Activated CD4-positive, alpha-beta T cell treated with anti-CD3 and anti-CD28 coated beads, Interleukin-2, amount 10 ng/mL, durations not matched to agents 24 days and 14 days (primary cell): Measurements from ENCODE around the gene IKBIP. TPM values are rescaled to one million over a fixed set of nuclear protein-coding genes. Genes with fewer than 3 reads are reported as not detected.
"Not testable (repeated sequence)": the region's sequence is repeated elsewhere in the genome, so short reads cannot be mapped to it uniquely, and the experiment has no call there.

Experiments
- DNase-seq: peaks from one replicate; pipeline ENCODE4 v3.0.0; 2022
- H3K27ac Mint-ChIP-seq: one replicate; pipeline ENCODE4 v1.8.0; 2022; ENCODE audit warnings: mild to moderate bottlenecking, mixed read lengths
- H3K27me3 Mint-ChIP-seq: one replicate; pipeline ENCODE4 v1.8.0; 2022; ENCODE audit warnings: mixed read lengths
- H3K36me3 Mint-ChIP-seq: one replicate; pipeline ENCODE4 v1.8.0; 2022; ENCODE audit warnings: low read depth, mild to moderate bottlenecking, mixed read lengths
- H3K4me1 Mint-ChIP-seq: one replicate; pipeline ENCODE4 v1.8.0; 2021; ENCODE audit warnings: mixed read lengths
- H3K4me3 Mint-ChIP-seq: one replicate; pipeline ENCODE4 v1.8.0; 2022; ENCODE audit warnings: mild to moderate bottlenecking, moderate library complexity, mixed read lengths
- H3K9me3 Mint-ChIP-seq: one replicate; pipeline ENCODE4 v1.8.0; 2021; ENCODE audit warnings: mixed read lengths
- intact Hi-C: fragments of 100-400 bp; cut with micrococcal nuclease; formaldehyde crosslinking; loops from one replicate; pipeline ENCODE4 v1.15.1; 2023
- total RNA-seq: library from RNA; stranded (reverse); gene quantifications from 2 replicates; pipeline ENCODE4 v1.2.3, GENCODE V29; 2022

Gene IKBIP
- total RNA-seq, 1 donor from 2014 or later = 36.9 TPM

DNA sequence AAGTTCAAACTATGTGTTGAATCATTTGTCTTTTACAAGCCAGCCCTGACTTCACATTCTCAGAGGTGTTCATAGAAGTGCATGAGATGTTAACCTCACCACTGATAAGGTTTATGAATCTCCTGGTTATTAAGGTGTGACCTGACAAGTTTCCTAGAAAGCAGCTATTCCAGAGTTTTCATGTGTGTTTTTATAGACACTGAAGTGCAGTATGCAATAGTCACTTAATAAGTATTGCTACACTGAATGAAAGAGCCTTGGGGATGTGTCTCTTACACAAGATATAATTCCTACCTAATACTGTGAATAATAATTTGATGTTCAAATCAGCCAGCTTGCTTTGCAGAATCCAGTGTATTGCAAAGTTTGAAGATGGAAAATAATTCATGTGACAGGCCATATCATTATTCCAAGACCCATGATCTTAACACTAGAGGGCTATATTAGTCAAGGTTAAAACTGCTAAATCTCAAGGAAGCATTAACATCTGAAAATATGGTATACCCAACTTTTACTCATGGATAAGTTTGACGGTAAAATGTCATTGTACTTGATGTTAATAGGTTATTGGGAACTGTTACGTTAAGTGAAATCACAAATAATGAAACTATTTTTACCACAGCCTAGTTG is 38.1 kb downstream of the IKBIP start:
- H3K9me3 Mint-ChIP-seq = no peaks in the 10 kb centered on the region
- no peak overlapping the region for H3K27ac Mint-ChIP-seq
- H3K4me1 Mint-ChIP-seq = peaks cover 5% of the 10 kb centered on the region
- DNase-seq = no peak
- no peaks in the 10 kb centered on the region for H3K27me3 Mint-ChIP-seq
- intact Hi-C loops = no loop called here
- H3K4me3 Mint-ChIP-seq = no peak overlapping the region
- H3K36me3 Mint-ChIP-seq = peaks cover 21% of the 10 kb centered on the region

DNA sequence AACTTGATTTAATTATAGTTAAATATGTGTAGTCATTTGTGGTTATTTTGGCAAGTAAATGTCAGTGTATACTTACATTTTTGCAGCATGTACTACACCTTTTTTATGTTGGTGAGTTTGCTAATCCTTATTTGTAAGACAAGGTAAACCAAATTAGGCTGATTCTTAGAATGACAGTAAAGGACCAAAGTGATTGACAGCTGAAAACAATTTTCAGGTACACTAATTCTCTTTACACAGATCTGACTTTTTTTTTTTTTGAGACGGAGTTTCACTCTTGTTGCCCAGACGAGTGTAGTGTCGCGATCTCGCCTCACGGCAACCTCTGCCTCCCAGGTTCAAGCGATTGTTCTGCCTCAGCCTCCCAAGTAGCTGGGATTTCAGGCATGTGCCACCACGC is 42.7 kb downstream of the IKBIP start:
- Mint-ChIP-seq H3K4me3 (no peak overlapping the region), H3K9me3 (no peaks in the 10 kb centered on the region), H3K36me3 (peaks cover 59% of the 10 kb centered on the region), H3K4me1 (peaks cover 8% of the 10 kb centered on the region), H3K27ac (no peak overlapping the region), H3K27me3 (no peaks in the 10 kb centered on the region)
- intact Hi-C loops = no loop called here
- no peak for DNase-seq

DNA sequence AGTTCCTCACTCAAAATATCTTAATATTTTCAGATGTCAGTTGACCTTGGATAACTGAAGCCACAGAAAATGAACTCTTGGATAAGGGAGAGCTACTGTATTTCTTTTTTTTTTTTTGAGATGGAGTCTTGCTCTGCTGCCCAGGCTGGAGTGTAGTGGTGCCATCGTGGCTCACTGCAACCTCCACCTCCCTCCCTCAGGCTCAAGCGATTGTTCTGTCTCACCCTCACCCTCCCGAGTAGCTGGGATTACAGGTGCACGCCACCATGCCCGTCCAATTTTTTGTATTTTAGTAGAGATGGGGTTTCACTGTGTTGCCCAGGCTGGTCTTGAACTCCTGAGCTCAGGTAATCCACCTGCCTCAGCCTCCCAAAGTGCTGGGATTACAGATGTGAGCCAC is 47.3 kb downstream of the IKBIP start:
- H3K9me3 Mint-ChIP-seq, H3K4me3 Mint-ChIP-seq, H3K27ac Mint-ChIP-seq, DNase-seq, H3K27me3 Mint-ChIP-seq, intact Hi-C loops: not testable (repeated sequence)
- H3K36me3 Mint-ChIP-seq = peaks cover 71% of the 10 kb centered on the region
- peaks cover 24% of the 10 kb centered on the region for H3K4me1 Mint-ChIP-seq

DNA sequence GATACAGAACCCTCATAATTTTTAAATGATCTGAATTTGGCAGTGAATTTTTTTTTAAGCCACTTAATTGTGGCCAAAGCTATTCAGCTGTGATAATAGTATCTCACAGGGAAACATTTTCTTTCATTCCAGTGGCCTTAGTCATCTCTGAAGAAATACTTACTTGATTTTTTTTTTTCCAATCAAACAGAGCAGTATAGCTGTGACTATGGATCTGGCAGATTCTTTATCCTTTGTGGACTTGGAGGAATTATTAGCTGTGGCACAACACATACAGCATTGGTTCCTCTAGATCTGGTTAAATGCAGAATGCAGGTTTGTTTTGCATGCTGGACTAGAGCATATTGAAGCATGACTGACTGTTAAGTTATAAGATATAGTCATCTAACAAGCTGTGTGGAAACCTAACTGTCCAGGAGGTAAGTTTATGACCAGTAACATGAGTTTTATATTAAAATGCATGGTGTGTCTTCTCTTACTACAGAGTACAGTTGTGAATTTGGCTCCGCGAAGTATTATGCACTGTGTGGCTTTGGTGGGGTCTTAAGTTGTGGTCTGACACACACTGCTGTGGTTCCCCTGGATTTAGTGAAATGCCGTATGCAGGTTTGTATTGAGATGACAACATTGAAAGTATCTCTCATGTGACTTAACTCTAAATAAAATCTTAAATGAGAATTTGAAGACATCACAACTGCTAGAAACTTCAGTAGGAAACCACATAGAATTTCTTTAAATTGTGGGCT is 49.2 kb downstream of the IKBIP start:
- Mint-ChIP-seq H3K27ac (peak overlapping the region; percentile 99), H3K4me1 (peaks cover 21% of the 10 kb centered on the region), H3K4me3 (peak overlapping the region; percentile 98), H3K27me3 (peaks cover 1% of the 10 kb centered on the region), H3K36me3 (peaks cover 58% of the 10 kb centered on the region), H3K9me3 (no peaks in the 10 kb centered on the region)
- intact Hi-C loops = loop anchor here (2.0 kb wide), 1 partner anchor 145 kb away; no protein-coding TSS in a partner anchor
- DNase-seq = peak; percentile 63

DNA sequence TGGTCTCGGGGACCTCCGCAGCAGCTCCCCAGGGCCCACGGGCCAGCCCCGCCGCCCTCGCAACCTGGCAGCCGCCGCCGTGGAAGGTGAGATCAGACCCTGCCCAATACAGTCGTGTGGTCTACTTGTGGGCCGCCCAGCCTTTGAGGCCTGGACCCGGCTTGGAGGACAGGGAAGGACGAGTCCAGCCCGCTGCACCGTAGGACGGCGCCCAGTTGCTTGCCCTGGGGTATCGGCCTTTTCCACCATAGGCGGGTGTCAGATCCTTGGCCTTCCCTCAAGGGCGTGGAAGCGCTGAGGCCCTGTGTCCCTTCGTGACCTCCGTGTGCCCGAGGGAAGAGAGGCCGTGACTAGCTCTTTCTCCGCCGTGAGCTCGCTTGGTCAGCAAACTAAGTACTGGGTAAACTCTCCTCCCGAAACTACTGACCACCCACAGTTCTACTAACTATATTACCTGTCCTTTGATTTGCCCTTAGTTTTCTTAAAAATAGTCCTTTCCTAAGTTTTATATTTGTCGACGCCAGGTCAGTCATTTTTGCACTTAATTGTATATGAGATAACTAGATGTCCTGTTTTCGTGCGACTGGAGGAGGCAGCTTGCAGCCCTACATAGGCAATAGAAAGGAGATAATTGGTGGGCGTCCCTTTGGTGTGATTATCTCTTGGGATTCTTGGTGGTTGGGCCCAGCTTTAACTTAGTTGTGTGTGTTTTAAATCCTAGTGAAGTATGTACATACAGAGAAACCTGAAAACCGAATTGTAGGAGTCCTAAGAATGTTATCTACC is 50.3 kb downstream of the IKBIP start:
- H3K36me3 Mint-ChIP-seq = peaks cover 49% of the 10 kb centered on the region
- no peaks in the 10 kb centered on the region for H3K9me3 Mint-ChIP-seq
- H3K4me3 Mint-ChIP-seq = peak overlapping the region; percentile 98
- intact Hi-C loops = loop anchor here (2.0 to 5.0 kb wide), 2 partner anchors 62 to 147 kb away; no protein-coding TSS in a partner anchor
- H3K27me3 Mint-ChIP-seq = peaks cover 1% of the 10 kb centered on the region
- H3K4me1 Mint-ChIP-seq = peaks cover 19% of the 10 kb centered on the region
- peak overlapping the region; percentile 99 for H3K27ac Mint-ChIP-seq
- DNase-seq = peak; percentile 66

DNA sequence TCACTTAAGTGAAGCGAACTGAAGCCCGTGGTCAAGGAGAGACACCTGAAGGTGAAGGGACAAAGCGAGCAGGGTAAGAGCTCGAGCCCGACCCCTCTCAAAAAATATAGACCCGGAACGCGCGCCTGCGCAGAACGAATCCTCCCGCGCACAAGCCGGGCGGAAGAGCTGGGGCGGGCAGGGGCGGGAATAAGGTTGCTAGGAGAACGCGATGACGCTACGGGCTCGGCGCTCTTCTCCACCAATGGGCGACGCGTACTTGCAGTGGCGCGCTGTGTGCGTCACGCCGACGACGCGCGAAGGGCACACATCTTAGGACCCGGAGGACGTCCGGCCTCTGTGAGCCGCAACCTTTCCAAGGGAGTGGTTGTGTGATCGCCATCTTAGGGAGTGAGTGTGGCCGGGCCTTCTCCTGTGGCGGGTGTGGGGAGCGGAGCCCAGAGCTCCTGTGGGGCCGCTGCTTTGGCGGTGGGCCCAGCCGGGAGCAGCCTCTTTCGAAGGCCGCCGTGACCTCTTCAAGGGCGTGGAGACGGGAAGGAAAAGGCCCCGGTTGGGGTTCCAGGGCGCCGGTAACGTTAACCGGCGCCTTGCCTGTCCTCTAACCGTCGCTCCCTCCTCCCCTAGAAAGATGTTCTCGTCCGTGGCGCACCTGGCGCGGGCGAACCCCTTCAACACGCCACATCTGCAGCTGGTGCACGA is 51.1 kb downstream of the IKBIP start, which contains the start of gene SLC25A3:
Gene SLC25A3 (plus strand): TSS at position 336 of the 699 bp plus-strand sequence. CDS start 293 bp downstream, at position 629.
- DNase-seq = peak; percentile 98
- Mint-ChIP-seq H3K36me3 (peaks cover 43% of the 10 kb centered on the region), H3K4me1 (peaks cover 19% of the 10 kb centered on the region), H3K27ac (peak within 1 kb of the TSS; percentile 99), H3K4me3 (peak within 1 kb of the TSS; percentile 98), H3K9me3 (no peaks in the 10 kb centered on the region), H3K27me3 (peaks cover 1% of the 10 kb centered on the region)
- intact Hi-C loops = loop anchor here (1.0 to 5.0 kb wide), 6 partner anchors 27 to 147 kb away; partner anchors contain the start of genes IKBIP and TMPO

DNA sequence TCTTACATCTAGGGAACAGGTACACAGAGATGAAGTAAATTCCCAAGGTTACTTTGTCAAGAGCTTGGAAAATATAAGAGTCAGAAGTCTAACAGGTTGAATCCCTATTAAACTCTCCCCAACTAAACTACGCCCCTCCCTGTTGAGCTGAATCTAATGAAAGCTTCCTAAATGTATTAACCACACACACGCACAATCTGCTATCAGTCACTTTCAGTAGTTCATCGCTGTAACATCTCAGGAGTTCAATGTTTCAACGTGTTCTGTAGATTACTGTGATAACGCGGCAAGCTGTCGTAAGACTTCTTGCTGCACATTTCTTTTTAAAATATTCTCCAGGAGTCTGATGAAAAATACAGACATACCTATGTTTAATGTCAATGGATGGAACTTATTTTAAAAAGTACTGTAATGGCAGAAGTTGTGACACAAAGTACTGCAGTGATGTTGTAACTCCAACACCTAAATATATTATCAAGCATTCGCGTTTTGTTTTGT is 51.7 kb downstream of the IKBIP start:
- Mint-ChIP-seq H3K9me3 (no peaks in the 10 kb centered on the region), H3K4me3 (peak overlapping the region; percentile 98), H3K4me1 (peaks cover 16% of the 10 kb centered on the region), H3K27ac (peak overlapping the region; percentile 99), H3K36me3 (peaks cover 37% of the 10 kb centered on the region), H3K27me3 (peaks cover 1% of the 10 kb centered on the region)
- DNase-seq = peak; percentile 72
- intact Hi-C loops = loop anchor here (1.0 to 5.0 kb wide), 5 partner anchors 26 to 90 kb away; partner anchors contain the start of genes IKBIP and TMPO

DNA sequence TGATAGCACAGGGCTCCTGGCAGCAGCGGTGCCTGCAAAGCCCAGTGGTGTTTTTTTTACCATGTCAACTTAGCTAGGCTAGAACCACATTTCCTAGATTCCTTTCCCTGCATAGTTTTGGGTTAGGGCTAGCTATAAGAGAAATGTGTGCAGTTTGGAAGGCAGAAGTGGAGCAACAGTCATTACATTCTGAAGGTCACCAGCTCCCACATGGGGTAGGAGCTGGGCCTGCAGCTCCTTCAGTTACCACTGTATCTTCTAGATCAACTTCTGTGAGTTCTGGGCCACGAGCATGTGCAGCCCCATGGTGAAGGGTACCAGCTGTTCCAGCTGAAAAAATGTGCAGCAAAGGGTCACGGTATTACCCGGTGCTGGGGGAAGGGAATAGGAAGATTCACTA is 53.4 kb downstream of the IKBIP start:
- Mint-ChIP-seq H3K27ac (peak overlapping the region; percentile 56), H3K9me3 (no peaks in the 10 kb centered on the region), H3K4me1 (peaks cover 16% of the 10 kb centered on the region), H3K4me3 (no peak overlapping the region), H3K27me3 (peaks cover 1% of the 10 kb centered on the region), H3K36me3 (peaks cover 22% of the 10 kb centered on the region)
- intact Hi-C loops = loop anchor here (5.0 kb wide), 1 partner anchor 59 kb away; no protein-coding TSS in a partner anchor
- no peak for DNase-seq

DNA sequence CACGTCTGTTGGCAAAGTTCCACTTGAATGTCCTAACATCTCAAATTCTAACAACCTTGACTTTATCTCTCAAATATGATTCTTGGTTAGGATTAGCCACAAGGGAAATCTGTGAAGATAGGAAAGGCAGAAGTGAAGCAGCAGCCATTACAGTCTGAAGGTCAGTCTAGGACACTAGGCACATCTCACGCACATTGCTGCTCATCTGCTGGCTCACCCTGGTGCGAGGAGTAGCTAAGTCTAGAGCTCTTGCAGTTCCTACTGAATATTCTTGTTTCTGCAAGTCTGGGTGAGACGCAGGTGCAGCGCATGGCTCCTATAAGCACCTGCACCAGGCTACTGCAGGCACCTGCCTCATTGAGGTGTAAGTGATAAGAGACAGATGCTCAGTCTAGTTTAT is 57.5 kb downstream of the IKBIP start:
- H3K27ac Mint-ChIP-seq = no peak overlapping the region
- DNase-seq = no peak
- no peak overlapping the region for H3K4me3 Mint-ChIP-seq
- H3K9me3 Mint-ChIP-seq = no peaks in the 10 kb centered on the region
- no peaks in the 10 kb centered on the region for H3K36me3 Mint-ChIP-seq
- no peaks in the 10 kb centered on the region for H3K4me1 Mint-ChIP-seq
- intact Hi-C loops = no loop called here
- H3K27me3 Mint-ChIP-seq = peaks cover 4% of the 10 kb centered on the region

DNA sequence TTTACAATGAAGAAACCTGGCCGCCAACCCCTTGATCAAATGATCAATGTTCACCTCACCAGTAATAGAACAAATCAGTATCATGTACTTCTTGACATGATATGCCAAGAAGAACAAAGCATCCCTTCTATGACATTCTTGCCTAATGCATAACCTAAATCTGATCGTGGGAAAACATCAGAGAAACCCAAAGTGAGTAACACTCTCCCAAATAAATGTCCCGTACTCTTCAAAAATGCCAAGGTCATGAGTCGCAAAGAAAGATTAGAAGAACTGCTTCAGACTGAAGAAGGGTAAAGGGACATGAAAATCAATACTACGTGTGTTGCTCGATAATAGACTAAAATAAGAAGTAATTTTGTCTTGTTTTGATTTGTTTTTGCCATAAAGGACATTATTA is 62.5 kb downstream of the IKBIP start:
- peaks cover 7% of the 10 kb centered on the region for H3K27me3 Mint-ChIP-seq
- H3K27ac Mint-ChIP-seq = no peak overlapping the region
- no peak for DNase-seq
- no peak overlapping the region for H3K4me3 Mint-ChIP-seq
- peaks cover 3% of the 10 kb centered on the region for H3K4me1 Mint-ChIP-seq
- no peaks in the 10 kb centered on the region for H3K9me3 Mint-ChIP-seq
- intact Hi-C loops = no loop called here
- no peaks in the 10 kb centered on the region for H3K36me3 Mint-ChIP-seq

DNA sequence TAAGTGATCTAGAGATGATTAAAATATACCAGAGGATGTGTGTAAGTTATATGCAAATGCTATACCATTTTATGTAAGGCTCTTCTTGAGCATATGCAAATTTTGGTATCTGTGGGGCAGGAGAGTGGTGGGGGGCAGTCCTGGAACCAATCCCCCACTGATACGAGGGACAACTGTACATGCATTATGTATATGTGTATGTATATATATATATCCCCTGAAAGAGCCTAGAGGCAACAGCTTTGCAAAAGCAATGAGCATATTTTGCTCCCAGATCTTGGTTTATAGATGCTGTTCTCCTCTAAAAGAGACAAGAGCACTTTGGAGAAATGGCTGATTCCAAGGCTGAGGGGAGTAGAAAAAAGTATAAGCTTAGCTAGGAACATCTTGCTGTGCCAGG is 63.5 kb downstream of the IKBIP start:
- H3K9me3 Mint-ChIP-seq = no peaks in the 10 kb centered on the region
- no peak overlapping the region for H3K27ac Mint-ChIP-seq
- intact Hi-C loops = no loop called here
- DNase-seq = no peak
- no peak overlapping the region for H3K4me3 Mint-ChIP-seq
- H3K27me3 Mint-ChIP-seq = peaks cover 8% of the 10 kb centered on the region
- peaks cover 3% of the 10 kb centered on the region for H3K4me1 Mint-ChIP-seq
- no peaks in the 10 kb centered on the region for H3K36me3 Mint-ChIP-seq

DNA sequence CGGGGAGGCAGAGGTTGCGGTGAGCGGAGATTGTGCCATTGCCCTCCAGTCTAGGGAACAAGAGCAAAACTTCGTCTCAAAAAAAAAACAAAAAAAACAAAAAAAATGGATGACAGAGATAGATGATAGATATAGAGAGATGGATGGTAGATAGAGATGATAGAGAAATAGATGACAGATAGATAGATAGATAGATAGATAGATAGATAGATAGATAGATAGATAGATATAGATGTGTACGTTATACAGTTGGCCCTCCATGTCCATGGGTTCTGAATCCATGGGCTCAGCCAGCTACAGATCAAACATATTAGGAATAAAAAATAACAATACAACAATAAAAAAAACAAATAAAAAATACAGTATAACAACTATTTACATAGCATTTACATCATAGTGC is 63.9 kb downstream of the IKBIP start:
- Mint-ChIP-seq H3K4me3 (no peak overlapping the region), H3K36me3 (no peaks in the 10 kb centered on the region), H3K9me3 (no peaks in the 10 kb centered on the region), H3K27ac (no peak overlapping the region), H3K27me3 (peaks cover 8% of the 10 kb centered on the region), H3K4me1 (peaks cover 3% of the 10 kb centered on the region)
- intact Hi-C loops = no loop called here
- no peak for DNase-seq

DNA sequence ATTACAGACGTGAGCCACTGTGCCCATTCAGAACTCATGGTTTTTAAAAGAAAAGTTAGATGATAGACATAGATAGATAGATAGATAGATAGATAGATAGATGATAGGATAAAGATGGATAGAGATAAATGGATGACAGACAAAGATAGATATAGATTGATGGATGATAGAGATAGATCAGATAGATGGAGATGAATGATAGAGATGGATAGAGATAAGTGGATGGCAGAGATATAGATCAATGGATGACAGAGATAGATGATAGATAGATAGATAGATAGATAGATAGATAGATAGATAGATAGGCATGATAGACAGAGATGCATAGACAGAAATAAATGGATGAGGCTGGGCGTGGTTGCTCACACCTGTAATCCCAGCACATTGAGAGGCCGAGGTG is 64.8 kb downstream of the IKBIP start:
- Mint-ChIP-seq H3K27me3 (peaks cover 8% of the 10 kb centered on the region), H3K4me3 (no peak overlapping the region)

More for the DNA sequence above, 64.8 kb downstream of the IKBIP start:
- Mint-ChIP-seq H3K4me1 (peaks cover 3% of the 10 kb centered on the region), H3K27ac (no peak overlapping the region), H3K9me3 (no peaks in the 10 kb centered on the region), H3K36me3 (no peaks in the 10 kb centered on the region)
- DNase-seq = no peak
- intact Hi-C loops = no loop called here
